Naive thymus-derived CD8-positive, alpha-beta T cell (primary cell): ENCODE data around the gene DNAJC16. TPM values are rescaled to one million over a fixed set of nuclear protein-coding genes. Genes with fewer than 3 reads are reported as not detected.
A peak's percentile ranks its signal among the peaks of the same experiment; 100 is the strongest.

Source experiments
- ATAC-seq, 2 donors: fragments of 150-1000 bp; cut with Tn5 transposase in 1 of 2; sonication (Bioruptor Pico), chemical (Tn5 transposase) in 1 of 2; 1 replicate in 1 of 2; 2 replicates in 1 of 2; pipeline ENCODE4 v1.10.0; 2021; ENCODE audit warnings: mild to moderate bottlenecking in 2 of 2, moderate library complexity in 2 of 2
- POLR2A ChIA-PET: fragments of 350-600 bp; sonication (Branson Sonifier 250); formaldehyde crosslinking; loops from one replicate; lab custom pipeline; 2021; ENCODE audit warnings: antibody characterized with exemption; lab: Charles Lee
- DNase-seq, 10 donors: peaks; one replicate each; pipeline versions ENCODE4 v3.0.0 to v3.0.0-alpha.2; 2020 to 2022
- H3K27ac Mint-ChIP-seq, 10 donors: one replicate each; pipeline ENCODE4 v1.8.0; 2020 to 2022; ENCODE audit warnings: mild to moderate bottlenecking in 10 of 10, mixed read lengths in 10 of 10, moderate library complexity in 4 of 10, inconsistent platforms in 1 of 10
- H3K27me3 Mint-ChIP-seq, 5 donors: one replicate each; pipeline ENCODE4 v1.8.0; 2021 to 2022; ENCODE audit warnings: mixed read lengths in 5 of 5
- H3K36me3 Mint-ChIP-seq, 3 donors: one replicate each; pipeline ENCODE4 v1.8.0; 2020 to 2022; ENCODE audit warnings: mixed read lengths in 3 of 3, mild to moderate bottlenecking in 2 of 3, inconsistent platforms in 1 of 3
- H3K4me1 Mint-ChIP-seq, 4 donors: one replicate each; pipeline ENCODE4 v1.8.0; 2021 to 2022; ENCODE audit warnings: mixed read lengths in 4 of 4
- H3K4me3 Mint-ChIP-seq, 10 donors: one replicate each; pipeline ENCODE4 v1.8.0; 2020 to 2022; ENCODE audit warnings: mild to moderate bottlenecking in 10 of 10, mixed read lengths in 10 of 10, moderate library complexity in 6 of 10, inconsistent platforms in 1 of 10
- H3K9me3 Mint-ChIP-seq, 9 donors: one replicate each; pipeline ENCODE4 v1.8.0; 2020 to 2022; ENCODE audit warnings: mixed read lengths in 9 of 9, mild to moderate bottlenecking in 3 of 9, inconsistent platforms in 1 of 9, moderate library complexity in 1 of 9
- polyA plus RNA-seq, 3 donors: library from polyadenylated mRNA; unstranded; fragments of 300-500 nt; fragmentation: Illumina TruSeq; gene quantifications; one replicate each; pipeline ENCODE4 v1.2.3, GENCODE V29; 2021
- total RNA-seq, 8 experiments: library from RNA in 2 of 8; stranded (reverse) in 2 of 8; gene quantifications; one replicate each; pipeline ENCODE4 v1.2.3 and lab custom pipeline; 2021 to 2026

Gene DNAJC16
- total and polyA plus RNA-seq, 5 experiments from 2014 or later = 5.0 to 30.0 (median 9.7) TPM

GRCh38 chr1:15618655-15619525 is 92.2 kb downstream of the DNAJC16 start:
- POLR2A ChIA-PET = interaction anchor here (0.6 to 4.8 kb wide), 8 partner anchors 9 to 235 kb away, joined by 3 to 37 read pairs (median 6); partner anchors contain the start of gene DNAJC16
- Mint-ChIP-seq H3K9me3 (no peaks in the 10 kb centered on the region), H3K27ac (peak overlapping the region; percentile 84 to 97 (median 92)), H3K36me3 (peaks cover 0 to 4% (median 0%) of the 10 kb centered on the region in 3 donors), H3K4me1 (peaks cover 26 to 62% (median 56%) of the 10 kb centered on the region in 4 donors), H3K27me3 (no peaks in the 10 kb centered on the region), H3K4me3 (peak overlapping the region; percentile 85 to 96 (median 92))
- ATAC-seq (no peak), DNase-seq (no peak)

DNA sequence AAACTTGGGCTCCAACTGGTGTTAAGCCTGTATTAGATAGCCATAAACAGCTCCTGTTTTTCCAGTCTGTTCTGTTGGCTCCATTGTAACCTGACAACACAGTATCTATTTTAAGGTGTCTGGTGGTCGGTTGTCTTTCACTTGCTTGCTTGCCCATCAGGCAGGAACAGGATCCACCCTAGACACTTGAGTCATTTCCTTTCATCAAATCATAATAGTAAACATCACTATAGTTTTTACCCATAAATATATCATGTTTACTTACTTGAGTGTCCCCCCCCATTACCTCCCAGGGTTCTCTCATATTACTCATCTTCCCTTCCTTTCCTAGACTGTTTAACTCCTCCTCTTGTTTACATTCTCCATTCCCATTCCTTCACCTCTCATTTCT is 93.5 kb downstream of the DNAJC16 start:
- ATAC-seq (no peak), DNase-seq (no peak)
- Mint-ChIP-seq H3K9me3 (no peaks in the 10 kb centered on the region), H3K27me3 (no peaks in the 10 kb centered on the region), H3K27ac (peak overlapping the region in 7 of 10 donors; percentile 17 to 87 (median 46)), H3K36me3 (peaks cover 0 to 8% (median 0%) of the 10 kb centered on the region in 3 donors), H3K4me1 (peaks cover 30 to 74% (median 64%) of the 10 kb centered on the region in 4 donors), H3K4me3 (peak overlapping the region in 8 of 10 donors; percentile 12 to 96 (median 42))
- POLR2A ChIA-PET = interaction anchor here (1.0 kb wide), 1 partner anchor 14 kb away, joined by 3 read pairs; no protein-coding TSS in a partner anchor

GRCh38 chr1:15620902-15621682 is 94.4 kb downstream of the DNAJC16 start:
- peaks cover 30 to 78% (median 68%) of the 10 kb centered on the region in 4 donors for H3K4me1 Mint-ChIP-seq
- H3K9me3 Mint-ChIP-seq = no peaks in the 10 kb centered on the region
- ATAC-seq (no peak), DNase-seq (no peak)
- peak overlapping the region in 6 of 10 donors; percentile 2 to 74 (median 42) for H3K27ac Mint-ChIP-seq
- H3K36me3 Mint-ChIP-seq = peaks cover 0 to 9% (median 0%) of the 10 kb centered on the region in 3 donors
- POLR2A ChIA-PET = interaction anchor here (1.0 kb wide), 2 partner anchors 13 to 17 kb away, joined by 3 read pairs; no protein-coding TSS in a partner anchor
- no peaks in the 10 kb centered on the region for H3K27me3 Mint-ChIP-seq
- H3K4me3 Mint-ChIP-seq = peak overlapping the region in 8 of 10 donors; percentile 16 to 63 (median 38)

DNA sequence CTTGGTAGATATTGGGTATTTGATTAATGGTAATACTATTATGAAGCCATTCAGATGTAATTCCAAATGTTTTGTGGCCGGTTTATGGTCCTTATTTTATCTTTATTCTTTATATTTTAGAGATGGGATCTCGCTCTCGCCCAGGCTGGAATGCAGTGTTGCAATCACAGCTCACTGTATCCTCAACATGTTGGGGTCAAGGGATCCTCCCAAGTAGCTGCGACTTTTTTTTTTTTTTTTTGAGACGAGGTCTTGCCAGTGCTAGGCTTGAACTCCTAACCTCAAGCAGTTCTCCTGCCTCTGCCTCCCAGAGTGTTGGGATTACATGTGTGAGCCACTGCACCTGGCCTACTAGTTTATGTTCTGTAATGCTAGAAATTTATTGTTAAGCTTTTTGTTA is 95.3 kb downstream of the DNAJC16 start:
- Mint-ChIP-seq H3K4me1 (peaks cover 30 to 76% (median 68%) of the 10 kb centered on the region in 4 donors), H3K9me3 (no peaks in the 10 kb centered on the region), H3K36me3 (peaks cover 0 to 18% (median under 1%) of the 10 kb centered on the region in 3 donors), H3K27me3 (no peaks in the 10 kb centered on the region), H3K27ac (peak overlapping the region in 2 of 10 donors; percentile 64 to 82), H3K4me3 (peak overlapping the region in 3 of 10 donors; percentile 4 to 56 (median 7))
- POLR2A ChIA-PET = interaction anchor here (0.8 to 1.0 kb wide), 2 partner anchors 18 to 19 kb away, joined by 3 to 5 read pairs; no protein-coding TSS in a partner anchor
- DNase-seq = no peak
- ATAC-seq = no peak

DNA sequence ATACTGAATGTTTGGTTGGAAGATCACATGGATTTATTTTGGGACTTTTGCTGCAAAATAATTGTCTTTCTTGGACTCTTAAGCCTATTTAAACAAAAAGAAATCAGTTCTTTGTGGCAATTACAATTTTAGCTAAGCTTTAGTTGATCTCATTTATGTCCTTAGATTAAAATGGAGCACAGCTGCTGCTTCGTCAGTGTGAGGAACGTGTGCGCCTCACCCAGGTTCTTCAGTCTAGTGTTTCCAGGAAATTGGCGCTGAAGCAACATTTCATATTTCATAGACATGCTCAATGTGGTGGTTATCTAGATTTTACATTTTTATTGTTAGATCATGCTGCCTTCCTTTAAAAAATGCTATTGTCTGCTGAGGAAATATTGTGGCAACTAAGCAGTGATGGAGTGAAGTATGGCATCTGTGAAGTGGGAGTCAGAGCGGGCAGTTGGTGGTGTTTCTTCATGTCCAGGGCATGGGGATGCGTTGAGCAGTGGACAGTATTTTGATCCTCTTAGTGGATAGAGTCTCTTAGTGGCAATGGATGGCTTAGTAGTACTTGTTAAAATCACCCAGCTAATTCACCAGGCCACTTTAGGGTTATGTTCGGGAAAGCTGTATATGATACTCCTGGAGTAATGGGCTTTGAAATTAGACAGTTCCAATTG is 96.2 kb downstream of the DNAJC16 start:
- Mint-ChIP-seq H3K9me3 (no peaks in the 10 kb centered on the region), H3K4me1 (peaks cover 32 to 79% (median 74%) of the 10 kb centered on the region in 4 donors), H3K27ac (peak overlapping the region in 9 of 10 donors; percentile 7 to 84 (median 64)), H3K36me3 (peaks cover 0 to 25% (median 2%) of the 10 kb centered on the region in 3 donors), H3K4me3 (peak overlapping the region in 6 of 10 donors; percentile 4 to 37 (median 27)), H3K27me3 (no peaks in the 10 kb centered on the region)
- no peak for ATAC-seq
- no peak for DNase-seq
- POLR2A ChIA-PET = interaction anchor here (0.7 to 0.8 kb wide), 2 partner anchors 20 to 81 kb away, joined by 5 to 6 read pairs; no protein-coding TSS in a partner anchor

DNA sequence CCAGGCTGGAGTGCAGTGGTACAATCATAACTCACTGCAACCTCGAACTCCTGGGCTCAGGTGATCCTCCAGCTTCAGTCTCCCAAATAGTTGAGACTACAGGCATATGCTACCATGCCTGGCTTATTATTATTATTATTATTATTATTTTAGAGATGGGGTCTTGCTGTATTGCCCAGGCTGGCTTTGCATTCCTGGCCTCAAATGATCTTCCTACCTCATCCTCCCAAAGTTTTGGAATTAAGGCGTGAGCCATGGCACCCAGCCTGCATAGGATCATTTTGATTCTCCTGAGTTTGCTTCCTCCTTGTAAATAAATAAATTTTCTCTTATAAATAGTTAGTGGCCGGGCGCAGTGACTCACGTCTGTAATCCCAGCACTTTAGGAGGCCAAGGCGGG is 96.8 kb downstream of the DNAJC16 start:
- no peak for ATAC-seq
- Mint-ChIP-seq H3K9me3 (no peaks in the 10 kb centered on the region), H3K36me3 (peaks cover 0 to 29% (median 2%) of the 10 kb centered on the region in 3 donors), H3K27ac (no peak overlapping the region), H3K27me3 (no peaks in the 10 kb centered on the region), H3K4me3 (no peak overlapping the region), H3K4me1 (peaks cover 30 to 75% (median 71%) of the 10 kb centered on the region in 4 donors)
- no peak for DNase-seq
- POLR2A ChIA-PET = interaction anchor here (0.7 kb wide), 1 partner anchor 80 kb away, joined by 6 read pairs; no protein-coding TSS in a partner anchor

DNA sequence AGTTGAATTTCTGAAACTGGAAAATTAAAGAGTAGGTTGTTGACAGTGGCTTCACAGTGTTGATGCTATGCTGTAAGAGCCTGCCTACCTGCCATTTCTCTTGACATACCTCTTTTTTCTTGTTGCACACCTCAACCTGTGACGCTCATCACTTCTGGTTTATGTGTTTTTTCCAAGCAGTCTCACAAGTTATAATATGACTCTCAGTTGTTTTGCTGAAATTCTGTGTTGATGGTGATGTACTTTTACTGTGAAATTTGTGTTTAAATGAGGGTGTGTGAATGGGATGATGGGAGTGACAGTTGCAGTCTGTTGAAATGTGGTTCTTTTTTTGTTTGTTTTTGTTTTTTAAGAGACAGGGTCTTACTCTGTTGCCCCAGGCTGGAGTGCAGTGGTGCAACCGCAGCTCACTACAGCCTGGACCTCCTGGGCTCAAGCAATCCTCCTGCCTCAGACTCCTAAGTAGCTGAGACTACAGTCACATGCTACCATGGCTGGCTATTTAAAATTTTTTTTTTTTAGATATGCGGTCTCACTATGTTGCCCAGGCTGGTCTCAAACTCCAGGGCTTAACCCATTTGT is 97.6 kb downstream of the DNAJC16 start:
- Mint-ChIP-seq H3K36me3 (peaks cover 0 to 35% (median 2%) of the 10 kb centered on the region in 3 donors), H3K27me3 (no peaks in the 10 kb centered on the region), H3K4me3 (peak overlapping the region in 1 of 10 donors; percentile 4), H3K4me1 (peaks cover 26 to 67% (median 64%) of the 10 kb centered on the region in 4 donors), H3K27ac (peak overlapping the region in 8 of 10 donors; percentile 2 to 74 (median 44)), H3K9me3 (no peaks in the 10 kb centered on the region)
- DNase-seq (no peak), ATAC-seq (no peak)
- POLR2A ChIA-PET = interaction anchor here (1.0 kb wide), 1 partner anchor 73 kb away, joined by 4 read pairs; no protein-coding TSS in a partner anchor

DNA sequence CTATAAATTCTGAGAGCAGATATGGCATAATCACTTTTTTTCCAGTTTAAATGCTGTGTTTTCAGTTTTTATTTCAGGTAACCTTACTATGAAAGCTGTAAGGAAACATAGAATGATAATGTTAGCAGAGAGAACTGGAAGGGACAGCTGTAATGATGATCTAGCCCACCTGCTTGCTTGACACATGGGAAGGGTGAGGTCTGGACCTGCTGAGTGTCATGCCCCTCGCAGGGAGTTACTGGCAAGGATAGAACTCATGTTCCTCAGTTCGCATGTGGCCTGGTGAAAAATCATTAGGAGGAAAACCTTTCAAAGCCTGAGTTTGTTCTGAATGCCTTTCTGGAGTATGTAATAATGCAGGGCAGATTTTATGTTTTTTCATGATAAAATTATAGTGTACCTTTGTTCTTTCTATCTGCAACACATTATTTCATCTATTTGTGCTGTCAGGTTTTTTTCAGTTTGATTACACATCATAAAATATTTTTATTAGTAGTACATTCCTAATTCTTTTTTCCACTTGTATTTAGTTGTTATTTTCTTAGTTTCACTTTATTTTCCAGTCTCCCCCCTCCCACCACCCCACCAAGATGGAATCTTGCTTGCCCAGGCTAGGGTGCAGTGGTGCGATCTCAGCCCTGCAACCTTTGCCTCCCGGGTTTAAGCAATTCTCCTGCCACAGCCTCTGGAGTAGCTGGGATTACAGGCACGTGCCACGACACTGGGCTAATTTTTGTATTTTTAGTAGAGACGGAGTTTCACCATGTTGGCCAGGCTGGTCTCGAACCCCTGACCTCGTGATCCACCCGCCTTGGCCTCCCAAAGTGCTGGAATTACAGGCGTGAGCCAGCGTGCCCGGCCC is 98.6 kb downstream of the DNAJC16 start:
- Mint-ChIP-seq H3K4me1 (peaks cover 26 to 57% (median 56%) of the 10 kb centered on the region in 4 donors), H3K27ac (peak overlapping the region in 9 of 10 donors; percentile 1 to 79 (median 49)), H3K4me3 (no peak overlapping the region), H3K9me3 (no peaks in the 10 kb centered on the region), H3K36me3 (peaks cover 0 to 42% (median 6%) of the 10 kb centered on the region in 3 donors), H3K27me3 (no peaks in the 10 kb centered on the region)
- DNase-seq (no peak), ATAC-seq (no peak)
- POLR2A ChIA-PET = interaction anchor here (1.0 kb wide), 1 partner anchor 72 kb away, joined by 4 read pairs; no protein-coding TSS in a partner anchor
